Activated CD4-positive, alpha-beta T cell treated with anti-CD3 and anti-CD28 coated beads for 48 hours (primary cell): ENCODE data around the gene CYTH3.
"Not testable (repeated sequence)": the region's sequence is repeated elsewhere in the genome, so short reads cannot be mapped to it uniquely, and the experiment has no call there.

ENCODE experiments used
- DNase-seq: peaks from one replicate; pipeline ENCODE4 v3.0.0-alpha.2; 2020

The CYTH3 gene

DNA sequence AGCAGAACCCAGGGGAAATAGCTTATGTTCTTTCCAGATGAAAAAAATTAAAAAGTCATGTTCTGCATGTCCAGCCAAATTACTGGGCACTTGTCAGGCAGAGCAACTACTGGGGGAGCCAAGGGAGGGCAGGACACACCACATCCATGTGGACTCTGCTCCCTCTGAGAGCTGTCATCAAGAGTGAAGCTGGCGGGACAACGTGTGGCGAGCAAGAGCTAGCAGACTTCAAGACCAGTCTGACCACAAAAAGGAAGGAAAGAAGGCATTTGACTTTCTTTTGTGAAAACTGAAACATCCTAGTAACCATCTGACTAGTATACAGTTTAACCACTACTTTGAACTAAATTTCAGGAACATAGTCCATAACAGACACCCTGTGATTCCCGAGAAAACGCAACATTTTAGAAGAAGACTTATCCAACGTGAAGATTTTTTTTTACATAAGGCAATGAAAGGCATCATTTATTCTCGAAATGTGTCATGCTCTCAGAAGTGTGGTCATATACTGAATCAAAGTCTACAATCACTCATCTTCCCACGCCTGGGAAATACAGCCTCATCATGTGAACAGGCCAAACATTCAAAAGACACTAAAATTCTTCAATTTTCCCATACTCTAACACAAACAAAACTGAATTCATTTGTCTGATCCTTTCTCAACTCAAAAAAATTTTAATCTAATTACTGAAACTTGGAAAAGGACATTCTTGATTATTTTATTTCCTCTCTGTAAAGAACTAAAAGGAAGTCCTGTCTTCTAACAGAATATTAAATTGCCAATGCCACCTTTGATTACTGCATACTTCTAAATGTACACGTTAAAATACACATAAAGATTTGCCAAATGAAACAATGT lies 15.5 kb downstream of the CYTH3 start:
- peak; percentile 47 for DNase-seq

DNA sequence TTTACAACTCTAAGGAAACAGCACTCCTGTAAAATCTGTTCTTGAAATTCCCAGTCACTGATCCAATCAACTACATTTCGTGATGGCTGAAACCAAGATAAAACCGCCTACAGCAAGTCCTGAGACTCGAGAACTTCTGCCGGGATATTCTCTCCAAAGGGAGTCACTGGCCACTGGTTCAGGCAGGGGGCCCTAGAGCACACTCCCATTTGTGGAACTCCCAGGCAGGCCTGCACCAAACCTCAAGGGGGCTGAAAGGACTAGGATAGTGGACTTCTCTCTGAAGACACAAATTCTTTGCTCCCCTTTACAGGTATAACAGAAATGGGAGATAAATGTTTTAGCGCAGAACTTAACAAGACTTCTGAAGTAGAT lies 16.3 kb downstream of the CYTH3 start:
- DNase-seq = no peak

DNA sequence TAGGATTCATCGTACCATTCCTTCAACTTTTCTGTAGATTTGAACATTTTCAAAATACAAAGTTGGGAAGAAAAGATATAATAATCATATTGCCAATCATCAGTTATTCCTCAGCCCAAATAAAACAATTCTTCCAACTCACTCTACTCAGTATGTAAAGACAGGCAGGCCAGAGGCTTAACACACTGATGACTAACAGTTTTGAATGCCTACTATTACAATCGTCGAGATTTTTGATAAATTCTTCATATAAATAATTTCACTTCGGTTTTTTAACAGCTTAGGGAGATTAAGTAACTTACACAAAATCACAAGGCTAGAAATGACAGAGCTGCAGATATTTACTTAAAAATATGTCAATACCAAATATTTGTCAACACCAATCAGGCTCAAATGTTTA lies 17.6 kb downstream of the CYTH3 start:
- no peak for DNase-seq

DNA sequence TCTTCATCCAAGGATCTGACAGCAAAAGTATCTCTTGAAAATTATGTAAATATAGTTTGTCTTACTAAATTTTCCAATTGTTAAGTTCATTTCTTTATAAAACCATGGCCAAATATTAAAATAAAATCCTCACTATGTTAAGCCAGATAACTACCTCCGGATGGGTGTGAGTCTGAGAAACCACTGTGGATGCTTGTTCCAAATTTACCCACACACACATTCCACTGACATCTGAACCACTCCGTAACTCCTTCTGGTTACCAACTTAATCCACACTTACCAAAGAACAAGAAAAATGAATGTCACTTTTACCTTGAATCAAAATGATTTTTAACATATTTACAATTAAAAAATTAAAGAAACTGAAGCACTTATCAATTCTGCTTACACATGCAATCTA lies 19.7 kb downstream of the CYTH3 start:
- no peak for DNase-seq

DNA sequence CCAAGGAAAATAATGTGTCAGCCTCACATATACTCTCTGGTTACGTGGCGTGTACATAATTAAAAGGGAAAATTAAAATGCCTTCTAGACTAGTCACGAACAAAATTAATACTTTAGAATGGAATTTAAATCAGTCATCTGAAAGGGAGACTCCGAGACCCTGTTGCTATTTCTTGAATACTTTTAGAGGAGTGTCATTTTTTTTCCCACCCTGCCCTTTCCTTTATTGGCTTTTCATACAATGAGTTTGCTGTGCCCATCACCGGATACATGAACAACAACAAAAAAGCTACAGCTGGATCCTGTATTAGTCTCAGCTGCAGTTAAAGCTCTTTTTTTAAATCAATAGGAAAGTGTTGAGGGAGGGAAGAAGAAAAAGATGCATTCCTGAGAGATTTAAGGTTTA lies 20.1 kb downstream of the CYTH3 start:
- DNase-seq = no peak

DNA sequence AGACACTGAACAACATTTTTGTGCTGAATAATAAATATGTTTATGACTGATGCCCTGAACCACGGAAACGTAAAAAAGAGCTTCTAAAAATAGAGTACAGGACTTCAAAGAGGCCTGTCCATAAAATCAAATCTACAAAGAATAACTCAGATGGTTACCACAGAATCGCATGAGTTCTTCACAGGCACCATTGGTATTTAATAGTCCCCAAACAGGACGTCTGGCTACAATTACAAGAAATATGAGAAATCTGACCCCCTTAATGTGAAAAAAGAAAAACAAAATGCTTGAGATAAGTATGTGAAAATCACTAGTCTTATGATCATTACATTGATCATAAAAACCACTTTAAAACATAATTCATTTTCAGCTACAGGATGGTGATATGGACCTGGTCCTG lies 20.8 kb downstream of the CYTH3 start:
- DNase-seq = no peak

DNA sequence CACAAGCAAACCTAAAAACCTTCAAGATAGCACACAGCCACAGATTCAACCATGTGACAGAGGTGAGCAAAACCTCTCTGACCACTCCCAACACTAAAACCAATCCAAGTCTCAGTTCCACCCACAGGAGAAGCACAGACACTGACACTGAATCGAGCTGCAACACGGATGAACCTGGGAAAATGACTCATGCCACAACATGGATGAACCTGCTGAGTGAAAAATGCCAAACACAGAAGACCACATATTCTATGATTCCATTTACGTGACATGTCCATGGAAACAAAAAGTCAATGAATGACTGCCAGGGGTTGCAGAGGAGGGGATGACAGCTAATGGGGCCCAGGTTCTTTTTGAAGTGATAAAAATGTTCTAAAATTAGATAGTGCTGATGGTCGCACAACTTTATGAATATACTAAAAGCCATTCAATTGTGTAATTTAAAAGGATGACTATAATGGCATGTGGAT lies 22.0 kb downstream of the CYTH3 start:
- DNase-seq = peak; percentile 58

DNA sequence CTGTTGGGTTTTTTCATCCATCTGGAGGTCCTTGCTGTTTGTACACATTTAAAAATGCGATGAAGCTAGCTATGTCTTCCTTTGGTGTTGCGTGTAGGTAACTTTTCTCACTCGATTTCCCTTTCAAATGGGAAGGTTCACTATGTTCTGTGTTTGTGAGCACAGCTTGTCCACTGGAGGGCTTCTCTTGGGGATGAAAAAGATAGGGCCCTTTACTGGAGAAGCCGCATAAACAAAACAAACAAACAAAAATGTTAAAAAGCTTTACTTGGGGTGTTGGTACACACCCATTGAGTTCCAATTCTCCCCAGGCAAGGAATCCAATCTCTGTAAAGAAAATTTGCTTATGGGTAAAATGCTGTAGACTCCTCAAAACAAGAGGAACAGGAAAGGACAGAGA lies 23.4 kb downstream of the CYTH3 start:
- DNase-seq = no peak

DNA sequence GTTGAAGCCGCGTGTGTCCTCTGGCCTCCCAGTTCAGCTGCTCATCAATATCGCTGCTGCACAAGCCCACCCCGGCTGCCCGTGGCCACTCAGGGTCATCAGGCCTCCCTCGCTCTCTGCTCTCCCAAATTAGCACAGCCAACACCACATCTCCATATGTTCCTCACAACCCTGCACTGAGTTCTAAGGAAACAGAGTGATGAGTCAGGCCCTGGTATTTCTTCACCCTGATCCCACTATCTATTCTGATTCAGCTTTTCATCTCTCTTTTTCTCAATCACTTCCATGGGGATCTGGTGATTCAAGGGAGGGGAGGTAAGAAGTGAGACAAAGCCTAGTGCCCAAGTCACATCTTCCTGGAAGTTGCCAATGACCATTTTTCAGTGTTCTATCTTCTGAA lies 23.8 kb downstream of the CYTH3 start:
- no peak for DNase-seq

DNA sequence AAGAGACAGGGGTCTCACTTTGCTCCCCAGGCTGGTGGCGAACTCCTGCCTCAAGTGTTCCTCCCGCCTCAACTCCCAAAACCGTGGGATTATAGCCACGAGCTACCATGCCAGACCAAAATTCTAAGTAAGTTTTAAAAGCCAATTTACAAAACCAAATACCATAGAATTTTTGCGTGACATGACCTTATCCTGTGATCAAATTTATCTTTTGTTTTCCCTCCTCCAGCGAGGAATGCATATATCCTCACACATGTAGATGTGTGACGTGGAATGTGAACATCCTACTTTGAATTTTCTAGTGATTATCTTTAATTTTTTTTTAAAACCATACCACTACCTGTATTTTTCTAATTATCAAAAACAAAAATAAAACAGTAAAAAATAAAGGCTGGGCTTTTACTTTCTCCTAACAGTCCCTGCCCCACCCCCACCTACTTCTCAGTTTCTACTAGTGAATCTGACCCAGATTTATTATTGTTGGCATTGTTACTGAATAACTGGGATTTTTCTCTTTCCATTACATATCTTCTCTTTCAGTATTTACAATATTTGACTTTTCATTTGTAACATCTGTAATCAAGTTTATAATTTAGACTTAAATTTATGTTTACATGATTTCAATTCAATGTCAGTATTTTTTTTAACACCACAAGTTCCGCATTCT lies 26.0 kb downstream of the CYTH3 start:
- no peak for DNase-seq

DNA sequence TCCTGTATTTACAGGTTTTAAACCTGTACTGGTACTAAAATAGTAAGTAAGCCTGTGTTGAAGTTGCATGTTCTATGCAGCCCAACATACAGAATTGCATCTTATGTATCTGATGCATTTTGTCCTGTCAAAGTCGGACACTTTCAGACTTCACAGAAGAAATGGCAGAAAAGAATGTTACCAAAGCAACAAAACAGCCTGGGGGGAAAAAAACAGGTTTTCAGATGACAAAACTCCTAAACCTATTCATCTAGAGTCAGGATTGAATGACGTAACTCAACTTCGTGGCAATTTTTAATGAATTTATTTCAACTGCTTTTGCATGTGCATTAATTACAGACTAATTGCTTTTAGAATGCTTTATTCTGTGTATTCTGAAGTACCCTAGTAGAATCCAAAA lies 28.4 kb downstream of the CYTH3 start:
- DNase-seq = no peak

DNA sequence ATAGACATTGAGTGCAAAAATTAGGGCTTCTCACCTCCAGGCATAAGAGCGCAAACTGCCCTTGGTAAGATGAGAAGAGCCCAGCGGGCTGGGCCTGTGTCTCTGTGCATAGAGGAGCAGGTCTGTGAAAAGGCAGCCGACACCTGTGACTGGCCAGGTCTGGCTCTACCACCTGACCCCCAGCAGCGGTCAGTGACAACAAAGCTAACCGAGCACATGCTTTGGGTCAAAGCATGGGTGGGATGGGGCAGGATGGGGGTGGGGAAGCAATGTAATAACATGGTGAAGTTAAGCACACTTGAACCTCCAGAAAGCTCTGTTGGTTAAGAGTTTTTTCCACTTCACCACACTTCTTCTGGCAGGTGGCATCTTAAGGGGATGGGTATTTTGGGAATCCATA lies 29.3 kb downstream of the CYTH3 start:
- no peak for DNase-seq

DNA sequence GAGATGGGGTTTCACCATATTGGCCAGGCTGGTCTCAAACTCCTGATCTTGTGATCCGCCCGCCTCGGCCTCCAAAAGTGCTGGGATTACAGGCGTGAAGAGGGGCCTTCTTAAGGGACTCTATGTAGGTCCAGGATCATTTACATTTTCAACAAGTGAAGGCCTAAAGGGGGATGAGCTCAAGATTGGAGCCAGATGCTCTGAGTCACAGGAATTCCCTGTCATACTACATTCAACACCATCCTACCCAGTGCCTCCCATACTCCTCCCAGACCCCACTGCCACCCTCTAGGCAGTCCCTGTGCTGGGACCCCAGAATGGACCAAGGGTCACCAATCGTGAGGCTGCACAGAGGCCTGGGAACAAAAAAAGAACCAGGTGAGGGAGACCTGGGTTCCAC lies 29.9 kb downstream of the CYTH3 start:
- no peak for DNase-seq

DNA sequence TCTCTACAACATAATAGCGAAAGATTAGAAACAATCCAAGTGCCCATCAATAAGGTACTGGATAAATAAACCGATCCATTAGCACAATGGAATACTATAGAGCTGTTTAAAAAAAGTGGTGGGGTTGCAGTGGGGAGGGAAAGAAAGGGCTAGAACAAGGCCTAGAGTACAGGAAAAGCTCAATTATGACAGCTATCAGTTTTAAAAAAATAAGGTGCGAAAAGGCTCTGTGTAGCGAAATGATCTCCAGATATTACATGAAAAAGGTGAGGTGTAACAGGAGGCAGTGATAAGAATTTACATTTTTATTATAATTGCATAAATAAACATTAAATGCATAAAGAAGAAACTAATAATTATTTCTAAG lies 30.8 kb downstream of the CYTH3 start:
- no peak for DNase-seq

DNA sequence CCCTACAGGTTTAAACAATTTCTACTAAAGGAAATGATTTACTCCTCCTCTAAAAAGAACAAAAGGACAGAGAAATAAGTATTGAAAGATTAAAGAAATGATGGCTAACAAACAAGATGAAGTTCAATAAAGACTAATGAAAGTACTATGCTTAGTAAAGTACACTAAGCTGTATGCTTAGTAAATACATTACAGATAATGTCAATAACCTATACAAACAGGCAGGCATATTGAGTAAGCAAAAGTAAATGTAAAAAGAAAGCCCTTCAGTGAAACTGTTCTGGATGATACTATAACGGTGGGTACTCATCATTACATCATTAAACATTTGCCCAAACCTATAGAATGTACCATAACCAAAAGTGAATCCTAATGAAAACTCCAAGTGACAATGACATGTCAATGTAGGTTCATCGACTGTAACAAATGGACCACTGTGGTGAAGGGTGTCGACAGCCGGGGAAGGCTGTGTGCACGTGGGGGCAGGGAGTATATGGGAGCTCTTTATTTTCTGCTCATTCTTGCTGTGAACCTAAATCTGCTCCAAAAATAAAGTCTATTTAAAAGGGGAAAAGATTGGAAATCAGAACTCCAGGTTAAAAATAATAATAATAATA lies 34.0 kb downstream of the CYTH3 start:
- DNase-seq = no peak

DNA sequence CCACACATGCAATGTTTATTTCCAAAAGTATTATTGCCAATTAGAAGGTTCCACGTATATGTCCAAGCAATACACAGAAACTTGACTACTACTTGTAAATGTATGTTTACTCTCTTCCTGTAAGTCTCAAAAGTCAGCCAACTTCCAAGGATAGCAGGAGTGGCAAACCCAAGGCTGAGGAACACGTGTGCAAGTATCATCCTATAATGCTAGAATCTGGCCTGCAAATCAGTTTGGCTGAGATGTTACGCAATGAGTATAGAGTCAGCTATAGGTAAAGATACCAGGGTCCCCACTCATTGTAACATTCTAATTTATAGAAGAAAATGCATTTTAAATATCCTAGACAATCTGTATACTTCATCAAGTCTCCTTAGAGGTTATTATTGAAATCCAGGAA lies 34.7 kb downstream of the CYTH3 start:
- no peak for DNase-seq

DNA sequence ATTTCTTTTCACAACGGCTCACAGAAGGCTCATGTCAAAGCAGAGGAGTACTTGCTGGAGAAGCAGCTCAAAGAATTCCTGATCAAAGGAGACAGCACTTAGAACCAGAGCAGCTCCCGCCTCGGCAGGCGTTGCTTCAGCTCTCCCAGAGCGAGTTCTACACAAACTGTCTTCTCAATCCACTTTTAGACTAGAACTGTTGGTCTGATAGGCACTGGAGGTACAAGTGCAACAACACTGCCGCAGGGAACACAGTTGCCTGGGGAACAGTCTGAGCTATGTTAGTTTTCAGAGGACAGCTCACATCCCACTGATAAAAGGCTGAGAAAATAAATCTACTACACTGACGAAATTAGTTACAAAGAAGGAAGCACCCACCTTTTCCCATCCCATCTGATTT lies 35.4 kb downstream of the CYTH3 start:
- no peak for DNase-seq

DNA sequence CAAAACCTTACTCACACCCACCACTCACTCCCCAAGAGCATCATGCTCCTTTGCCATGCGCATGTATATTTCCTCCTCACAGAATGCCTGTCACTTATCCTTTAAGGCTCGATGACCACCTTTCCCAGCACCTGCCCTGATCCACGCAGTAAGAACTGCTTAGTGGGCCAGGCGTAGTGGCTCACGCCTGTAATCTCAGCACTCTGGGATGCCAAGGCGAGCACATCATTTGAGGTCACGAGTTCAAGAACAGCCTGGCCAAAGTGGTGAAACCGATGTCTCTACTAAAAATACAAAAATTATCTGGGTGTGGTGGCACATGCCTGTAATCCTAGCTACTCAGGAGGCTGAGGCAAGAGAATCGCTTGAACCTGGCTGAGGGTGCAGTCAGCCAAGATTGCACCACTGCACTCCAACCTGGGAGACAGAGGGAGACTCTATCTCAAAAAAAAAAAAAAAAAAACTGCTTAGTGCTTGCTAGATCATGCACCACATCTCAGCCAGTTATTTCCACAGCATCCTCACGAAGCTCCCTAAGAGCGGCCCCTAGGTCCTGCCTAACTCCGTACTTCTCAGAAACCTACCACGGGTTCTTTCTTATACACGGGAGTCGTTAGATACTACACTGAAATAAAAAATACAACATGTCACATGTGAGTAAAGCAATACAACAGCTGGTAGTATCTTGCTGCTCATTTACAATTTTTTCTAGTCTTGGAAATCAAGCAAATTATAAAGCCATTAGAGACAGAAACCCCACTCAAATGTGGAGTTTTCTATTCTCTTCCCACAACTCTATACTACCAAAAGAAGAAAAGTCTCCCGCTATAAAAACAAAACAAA lies 37.2 kb downstream of the CYTH3 start:
- no peak for DNase-seq

DNA sequence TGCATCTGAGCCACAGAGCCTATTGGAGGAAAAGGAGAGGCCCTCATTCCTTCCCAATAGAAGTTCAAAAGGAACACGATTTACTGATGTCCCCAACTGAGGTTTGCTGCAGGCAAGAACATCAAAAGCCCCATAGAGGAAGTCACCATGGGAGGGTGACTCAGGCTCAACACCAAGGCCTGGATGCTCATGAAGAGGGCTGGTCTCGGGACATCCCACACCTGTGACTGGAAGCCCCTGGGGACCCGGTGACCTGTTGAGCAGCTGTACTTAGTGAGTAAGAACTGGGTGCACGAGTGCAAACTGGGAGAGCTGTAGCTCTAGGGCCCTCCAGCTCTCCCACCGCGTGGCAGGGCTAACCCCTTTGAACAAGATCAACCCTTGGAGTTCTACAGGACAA lies 38.0 kb downstream of the CYTH3 start:
- peak; percentile 19 for DNase-seq

DNA sequence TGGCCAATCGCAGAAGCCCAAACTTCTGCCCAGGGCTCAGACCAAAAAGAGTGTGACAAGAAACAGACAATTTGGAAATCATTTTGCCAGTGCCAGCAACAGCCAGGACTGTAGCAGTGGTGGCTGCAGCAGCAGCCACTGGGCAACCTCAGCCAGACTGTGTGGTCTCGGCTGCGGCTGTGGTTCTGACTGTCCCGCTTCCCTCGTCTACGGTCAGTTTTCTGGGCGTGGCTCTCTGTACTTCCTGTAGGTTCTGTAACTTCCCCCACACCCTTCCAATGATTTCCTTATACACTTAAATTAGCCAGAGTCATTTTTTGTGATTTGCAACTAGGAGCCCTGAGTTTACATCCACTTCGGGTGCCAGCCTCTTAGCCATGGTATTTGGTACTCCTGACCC lies 39.9 kb downstream of the CYTH3 start:
- DNase-seq = no peak

DNA sequence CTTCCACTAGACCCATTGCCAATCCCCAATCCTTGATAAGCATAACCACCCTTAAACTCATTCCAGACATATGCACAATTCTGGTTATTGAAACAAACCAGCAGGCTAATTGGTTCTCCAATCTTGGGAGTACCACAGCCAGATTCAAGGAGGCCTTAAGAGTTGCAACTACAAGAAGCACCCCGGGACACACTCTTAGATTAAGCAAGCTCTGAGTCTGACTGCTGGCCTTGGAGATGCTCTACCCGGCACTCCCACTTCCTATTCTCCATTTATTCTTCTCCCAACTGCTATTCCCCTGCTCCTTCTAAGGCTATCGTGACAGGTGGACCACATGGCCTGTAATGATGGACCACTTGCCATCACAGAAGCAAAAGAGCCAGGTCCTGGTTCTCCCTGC lies 40.3 kb downstream of the CYTH3 start:
- no peak for DNase-seq

DNA sequence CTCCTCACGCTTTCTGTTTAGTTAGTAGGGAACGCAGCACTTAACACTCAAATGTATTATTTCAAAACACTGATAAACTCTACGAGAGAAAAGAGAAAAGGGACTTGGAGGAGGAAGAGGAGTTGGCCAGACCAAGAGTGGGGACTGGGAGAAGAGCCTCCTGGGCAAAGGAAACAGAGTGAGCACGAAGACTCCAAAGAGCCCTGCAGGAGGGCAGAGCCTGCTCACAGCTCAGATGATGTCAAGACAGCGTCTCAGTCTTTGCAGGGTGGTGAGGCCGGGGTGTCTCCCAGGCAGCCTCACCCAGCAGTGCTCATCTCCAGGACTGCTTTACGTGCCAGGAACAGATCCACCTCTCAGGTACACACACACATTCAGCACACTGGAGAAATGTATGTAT lies 41.2 kb downstream of the CYTH3 start:
- no peak for DNase-seq

DNA sequence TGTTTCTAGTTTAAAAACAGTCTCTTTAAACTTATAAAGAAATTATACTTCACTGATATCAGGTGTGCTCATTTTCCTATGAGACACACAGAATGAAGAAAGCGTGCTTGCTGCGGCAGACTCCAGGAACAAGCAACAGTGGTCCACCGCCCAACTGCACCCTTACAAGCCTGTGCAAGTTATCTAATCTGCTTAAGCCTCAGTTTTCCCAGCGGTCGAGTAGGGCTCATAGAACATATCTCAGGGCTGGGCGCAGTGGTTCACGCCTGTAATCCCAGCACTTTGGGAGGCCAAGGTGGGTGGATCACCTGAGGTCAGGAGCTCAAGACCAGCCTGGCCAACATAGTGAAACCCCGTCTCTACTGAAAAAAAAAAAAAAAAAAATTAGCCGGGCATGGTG lies 43.1 kb downstream of the CYTH3 start:
- DNase-seq = not testable (repeated sequence)
